Activated naive CD4-positive, alpha-beta T cell treated with anti-CD3 and anti-CD28 coated beads, Interleukin-2, amount 50 U/mL, for 72 hours (primary cell): Measurements from ENCODE around the gene KIF17. TPM values are rescaled to one million over a fixed set of nuclear protein-coding genes. Genes with fewer than 3 reads are reported as not detected.

ENCODE experiments used
- ATAC-seq, 2 donors: fragments of 150-1000 bp; cut with Tn5 transposase; 2 replicates each; pipeline ENCODE4 v1.10.0; 2021; ENCODE audit warnings: mild to moderate bottlenecking in 2 of 2, moderate library complexity in 2 of 2
- DNase-seq, 2 donors: peaks; one replicate each; pipeline ENCODE4 v3.0.0; 2021 to 2022; ENCODE audit warnings: low spot score in 2 of 2
- H3K27ac Mint-ChIP-seq, 2 donors: one replicate each; pipeline ENCODE4 v1.8.0; 2022; ENCODE audit warnings: mild to moderate bottlenecking in 2 of 2, mixed read lengths in 2 of 2
- H3K36me3 Mint-ChIP-seq, 2 donors: one replicate each; pipeline ENCODE4 v1.8.0; 2022; ENCODE audit warnings: mixed read lengths in 2 of 2
- H3K9me3 Mint-ChIP-seq, 2 donors: one replicate each; pipeline ENCODE4 v1.8.0; 2022; ENCODE audit warnings: mixed read lengths in 2 of 2
- total RNA-seq, 2 donors: library from RNA; stranded (reverse); gene quantifications; one replicate each; pipeline ENCODE4 v1.2.3, GENCODE V29; 2022

The KIF17 gene
- total RNA-seq, 2 donors from 2014 or later: 0.18 to 1.0 TPM

- no peaks in the 10 kb centered on the region for H3K36me3 Mint-ChIP-seq
- peak overlapping the region; percentile 75 to 82 for H3K27ac Mint-ChIP-seq
- H3K9me3 Mint-ChIP-seq: peaks cover 0 to 1% of the 10 kb centered on the region in 2 donors
- peak; percentile 28 to 30 for ATAC-seq
- peak in 1 of 2 donors; percentile 18 for DNase-seq
These were observed 83.7 kb downstream of the KIF17 start for GRCh38 chr1:20634065-20634593.

- Mint-ChIP-seq H3K36me3 (no peaks in the 10 kb centered on the region), H3K9me3 (peaks cover 0 to 4% of the 10 kb centered on the region in 2 donors), H3K27ac (peak within 1 kb of the TSS; percentile 75 to 82)
- peak; percentile 84 to 92 for ATAC-seq
- peak; percentile 89 to 99 for DNase-seq
These were observed 84.4 kb downstream of the KIF17 start, which contains the start of gene PINK1 for GRCh38 chr1:20633190-20634064. TSS of gene PINK1 (plus strand) at chr1:20633458. CDS start at chr1:20633549, 91 bp downstream.

- Mint-ChIP-seq H3K27ac (peak overlapping the region in 1 of 2 donors; percentile 26), H3K9me3 (peaks cover 0 to 9% of the 10 kb centered on the region in 2 donors), H3K36me3 (no peaks in the 10 kb centered on the region)
- no peak for ATAC-seq
- DNase-seq: no peak
These were observed 85.4 kb downstream of the KIF17 start for GRCh38 chr1:20632386-20632785.

- no peak overlapping the region for H3K27ac Mint-ChIP-seq
- no peak for ATAC-seq
- DNase-seq: no peak
- no peaks in the 10 kb centered on the region for H3K36me3 Mint-ChIP-seq
- peaks cover 0 to 9% of the 10 kb centered on the region in 2 donors for H3K9me3 Mint-ChIP-seq
These were observed 87.1 kb downstream of the KIF17 start for GRCh38 chr1:20630729-20631128.

- no peak for DNase-seq
- Mint-ChIP-seq H3K9me3 (peaks cover 0 to 9% of the 10 kb centered on the region in 2 donors), H3K27ac (no peak overlapping the region), H3K36me3 (no peaks in the 10 kb centered on the region)
- no peak for ATAC-seq
These were observed 91.3 kb downstream of the KIF17 start for GRCh38 chr1:20626524-20626923.

- H3K36me3 Mint-ChIP-seq: no peaks in the 10 kb centered on the region
- no peak for DNase-seq
- no peak overlapping the region for H3K27ac Mint-ChIP-seq
- peaks cover 0 to 9% of the 10 kb centered on the region in 2 donors for H3K9me3 Mint-ChIP-seq
- ATAC-seq: no peak
These were observed 91.7 kb downstream of the KIF17 start for GRCh38 chr1:20626098-20626427.

GRCh38 chr1:20625176-20626097, 92.4 kb downstream of the KIF17 start:
- H3K9me3 Mint-ChIP-seq: peaks cover 0 to 9% of the 10 kb centered on the region in 2 donors
- ATAC-seq: no peak
- no peak for DNase-seq
- no peaks in the 10 kb centered on the region for H3K36me3 Mint-ChIP-seq
- no peak overlapping the region for H3K27ac Mint-ChIP-seq

- H3K27ac Mint-ChIP-seq: no peak overlapping the region
- peaks cover 0 to 9% of the 10 kb centered on the region in 2 donors for H3K9me3 Mint-ChIP-seq
- no peaks in the 10 kb centered on the region for H3K36me3 Mint-ChIP-seq
- DNase-seq (no peak), ATAC-seq (no peak)
These were observed 93.1 kb downstream of the KIF17 start for GRCh38 chr1:20624709-20625108.

- ATAC-seq (no peak), DNase-seq (no peak)
- Mint-ChIP-seq H3K27ac (no peak overlapping the region), H3K9me3 (no peaks in the 10 kb centered on the region), H3K36me3 (no peaks in the 10 kb centered on the region)
These were observed 96.8 kb downstream of the KIF17 start for GRCh38 chr1:20621012-20621411.

- H3K27ac Mint-ChIP-seq: no peak overlapping the region
- H3K9me3 Mint-ChIP-seq: no peaks in the 10 kb centered on the region
- H3K36me3 Mint-ChIP-seq: no peaks in the 10 kb centered on the region
These were observed 97.8 kb downstream of the KIF17 start for GRCh38 chr1:20619999-20620398.

GRCh38 chr1:20618550-20618949, 99.3 kb downstream of the KIF17 start:
- Mint-ChIP-seq H3K9me3 (no peaks in the 10 kb centered on the region), H3K36me3 (no peaks in the 10 kb centered on the region), H3K27ac (no peak overlapping the region)
- ATAC-seq (no peak), DNase-seq (no peak)

More at GRCh38 chr1:20619999-20620398, 97.8 kb downstream of the KIF17 start:
- no peak for ATAC-seq
- DNase-seq: no peak

- Mint-ChIP-seq H3K9me3 (no peaks in the 10 kb centered on the region), H3K36me3 (no peaks in the 10 kb centered on the region), H3K27ac (no peak overlapping the region)
- no peak for DNase-seq
- no peak for ATAC-seq
These were observed 100.8 kb downstream of the KIF17 start for GRCh38 chr1:20616847-20617487.

GRCh38 chr1:20615946-20616846, 101.6 kb downstream of the KIF17 start:
- Mint-ChIP-seq H3K36me3 (no peaks in the 10 kb centered on the region), H3K9me3 (no peaks in the 10 kb centered on the region), H3K27ac (no peak overlapping the region)
- no peak for ATAC-seq
- no peak for DNase-seq

GRCh38 chr1:20614131-20614579, 103.7 kb downstream of the KIF17 start:
- Mint-ChIP-seq H3K9me3 (no peaks in the 10 kb centered on the region), H3K36me3 (no peaks in the 10 kb centered on the region), H3K27ac (no peak overlapping the region)
- DNase-seq: no peak
- no peak for ATAC-seq
